ENCODE measurements around the gene CEP44.

The CEP44 gene, protein sequence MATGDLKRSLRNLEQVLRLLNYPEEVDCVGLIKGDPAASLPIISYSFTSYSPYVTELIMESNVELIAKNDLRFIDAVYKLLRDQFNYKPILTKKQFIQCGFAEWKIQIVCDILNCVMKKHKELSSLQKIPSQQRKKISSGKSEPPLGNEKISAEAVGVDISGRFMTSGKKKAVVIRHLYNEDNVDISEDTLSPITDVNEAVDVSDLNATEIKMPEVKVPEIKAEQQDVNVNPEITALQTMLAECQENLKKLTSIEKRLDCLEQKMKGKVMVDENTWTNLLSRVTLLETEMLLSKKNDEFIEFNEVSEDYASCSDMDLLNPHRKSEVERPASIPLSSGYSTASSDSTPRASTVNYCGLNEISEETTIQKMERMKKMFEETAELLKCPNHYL

GRCh38 chr4:174283507-174284471 is at the start of gene CEP44, which contains the start of gene FBXO8:
Gene CEP44 (plus strand): TSS chr4:174283911. CDS start chr4:174299122, 15,211 bp downstream.
Gene FBXO8 (minus strand): TSS chr4:174283667. CDS start chr4:174263092, 20,575 bp downstream.
- peak; percentile 57 for DNase-seq (ENCODE audit: low spot score)
- Histone ChIP-seq H3K27me3 (ENCODE audit: insufficient read depth, poor library complexity, severe bottlenecking) (no peaks in the 10 kb centered on the region), H3K4me1 (ENCODE audit: insufficient read depth, poor library complexity, severe bottlenecking) (peaks cover 7% of the 10 kb centered on the region), H3K9me3 (ENCODE audit: severe bottlenecking) (no peaks in the 10 kb centered on the region), H3K4me3 (ENCODE audit: severe bottlenecking) (peak within 1 kb of the TSS; percentile 71), H3K27ac (ENCODE audit: poor library complexity, severe bottlenecking) (peak within 1 kb of the TSS; percentile 87), H3K36me3 (ENCODE audit: low read depth) (no peaks in the 10 kb centered on the region)
- ATAC-seq (ENCODE audit: low read depth) = peak; percentile 76
- TF ChIP-seq CTCF (IDR thresholded peaks at IDR 0.05; ENCODE audit: poor library complexity, severe bottlenecking) = no peak

DNA sequence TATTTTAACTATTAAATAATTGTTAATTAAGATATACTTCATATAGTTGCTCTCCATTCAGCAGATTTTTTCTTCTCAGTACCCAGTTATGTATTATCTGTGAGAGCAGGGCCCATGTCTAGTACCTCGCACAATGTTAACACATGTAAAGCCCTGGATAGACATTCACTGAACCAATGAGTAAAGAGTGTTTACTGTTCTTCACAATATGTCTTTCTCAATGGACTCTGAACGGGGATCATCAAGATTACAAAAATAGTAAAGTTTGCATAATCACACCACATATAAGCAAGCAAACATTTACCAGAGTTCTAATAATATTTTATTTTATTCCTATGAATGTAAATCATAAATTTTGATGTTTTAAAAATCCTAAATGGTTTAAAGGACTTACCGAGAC is 47.4 kb upstream of the CEP44 start:
- TF ChIP-seq CTCF (IDR thresholded peaks at IDR 0.05; ENCODE audit: poor library complexity, severe bottlenecking) = no peak
- Histone ChIP-seq H3K36me3 (ENCODE audit: low read depth) (peaks cover 18% of the 10 kb centered on the region), H3K4me1 (ENCODE audit: insufficient read depth, poor library complexity, severe bottlenecking) (no peaks in the 10 kb centered on the region), H3K4me3 (ENCODE audit: severe bottlenecking) (no peak overlapping the region), H3K9me3 (ENCODE audit: severe bottlenecking) (no peaks in the 10 kb centered on the region), H3K27me3 (ENCODE audit: insufficient read depth, poor library complexity, severe bottlenecking) (no peaks in the 10 kb centered on the region), H3K27ac (ENCODE audit: poor library complexity, severe bottlenecking) (no peak overlapping the region)
- ATAC-seq (ENCODE audit: low read depth) (no peak), DNase-seq (ENCODE audit: low spot score) (no peak)

GRCh38 chr4:174241162-174241561 is 42.5 kb upstream of the CEP44 start:
- peaks cover 18% of the 10 kb centered on the region for H3K36me3 ChIP-seq (ENCODE audit: low read depth)
- H3K27me3 ChIP-seq (ENCODE audit: insufficient read depth, poor library complexity, severe bottlenecking) = no peaks in the 10 kb centered on the region
- DNase-seq (ENCODE audit: low spot score) = no peak
- H3K4me1 ChIP-seq (ENCODE audit: insufficient read depth, poor library complexity, severe bottlenecking) = peaks cover 7% of the 10 kb centered on the region
- TF ChIP-seq CTCF (IDR thresholded peaks at IDR 0.05; ENCODE audit: poor library complexity, severe bottlenecking) = no peak
- no peak overlapping the region for H3K27ac ChIP-seq (ENCODE audit: poor library complexity, severe bottlenecking)
- H3K9me3 ChIP-seq (ENCODE audit: severe bottlenecking) = no peaks in the 10 kb centered on the region
- no peak for ATAC-seq (ENCODE audit: low read depth)
- no peak overlapping the region for H3K4me3 ChIP-seq (ENCODE audit: severe bottlenecking)

- ATAC-seq (ENCODE audit: low read depth) = peak; percentile 87
- TF ChIP-seq CTCF (IDR thresholded peaks at IDR 0.05; ENCODE audit: poor library complexity, severe bottlenecking) = no peak
These were observed 39.3 kb upstream of the CEP44 start for GRCh38 chr4:174244441-174244840.

More at GRCh38 chr4:174244441-174244840, 39.3 kb upstream of the CEP44 start:
- Histone ChIP-seq H3K27ac (ENCODE audit: poor library complexity, severe bottlenecking) (no peak overlapping the region), H3K9me3 (ENCODE audit: severe bottlenecking) (no peaks in the 10 kb centered on the region), H3K36me3 (ENCODE audit: low read depth) (peaks cover 4% of the 10 kb centered on the region; the same call in 1 of the 2 replicates), H3K4me3 (ENCODE audit: severe bottlenecking) (no peak overlapping the region), H3K4me1 (ENCODE audit: insufficient read depth, poor library complexity, severe bottlenecking) (peaks cover 7% of the 10 kb centered on the region), H3K27me3 (ENCODE audit: insufficient read depth, poor library complexity, severe bottlenecking) (no peaks in the 10 kb centered on the region)
- DNase-seq (ENCODE audit: low spot score) = no peak

All from RWPE2 (cell line).